Esophagus muscularis mucosa (tissue), 4 donors: ENCODE data around the gene CCNB3. TPM values are rescaled to one million over a fixed set of nuclear protein-coding genes. Genes with fewer than 3 reads are reported as not detected.
"Not testable (repeated sequence)": the region's sequence is repeated elsewhere in the genome, so short reads cannot be mapped to it uniquely, and the experiment has no call there.

Source experiments
- DNase-seq: peaks from one replicate; pipeline ENCODE4 v3.0.0-alpha.2; 2017; ENCODE audit errors: extremely low spot score
- H3K27ac ChIP-seq, 4 donors: fragments of 200-600 bp; sonication (generic); replicated peaks in 1 of 4; 1 replicate in 3 of 4; 2 replicates in 1 of 4; pipeline ENCODE4 v1.5.1; 2016 to 2019; ENCODE audit warnings: mild to moderate bottlenecking in 1 of 4
- H3K27me3 ChIP-seq, 4 donors: fragments of 200-600 bp; sonication (generic); one replicate each; pipeline versions ENCODE4 v1.5.1 to v1.6.0; 2016 to 2019
- H3K36me3 ChIP-seq, 4 donors: fragments of 200-600 bp; sonication (generic); one replicate each; pipeline ENCODE4 v1.5.1; 2016 to 2019
- H3K4me1 ChIP-seq, 4 donors: fragments of 200-600 bp; sonication (generic); one replicate each; pipeline ENCODE4 v1.5.1; 2016 to 2019
- H3K4me3 ChIP-seq, 4 donors: fragments of 200-600 bp; sonication (generic); 1 replicate in 2 of 4; 2 replicates in 2 of 4; pipeline ENCODE4 v1.5.1; 2016 to 2019; ENCODE audit warnings: mild to moderate bottlenecking in 4 of 4, moderate library complexity in 1 of 4
- H3K9me3 ChIP-seq, 4 donors: fragments of 200-600 bp; sonication (generic); 1 replicate in 3 of 4; 2 replicates in 1 of 4; pipeline ENCODE4 v1.5.1; 2016 to 2019
- CTCF ChIP-seq, 3 experiments: fragments of 200-600 bp in 2 of 3; fragments of 450-650 bp in 1 of 3; sonication (generic) in 2 of 3; IDR thresholded peaks; one replicate each; pipeline ENCODE4 v1.5.1; 2017 to 2019; ENCODE audit warnings: antibody characterized with exemption in 3 of 3, mild to moderate bottlenecking in 2 of 3, moderate library complexity in 1 of 3
- EP300 ChIP-seq: sonication (generic); formaldehyde crosslinking; IDR thresholded peaks from one replicate; pipeline ENCODE4 v1.6.1; 2017; ENCODE audit warnings: antibody characterized with exemption
- POLR2A ChIP-seq: fragments of 450-650 bp; IDR thresholded peaks from one replicate; pipeline ENCODE4 v1.6.1; 2017; ENCODE audit warnings: antibody characterized with exemption, moderate library complexity, mild to moderate bottlenecking, low read depth
- POLR2AphosphoS5 ChIP-seq, 2 donors: sonication (generic); formaldehyde crosslinking; IDR thresholded peaks; one replicate each; pipeline ENCODE4 v1.6.1; 2017; ENCODE audit warnings: antibody characterized with exemption in 2 of 2
- WGBS: methylation state at CpG from one replicate; pipeline ENCODE4 v1.1.5; 2018; 5-methylcytosine and 5-hydroxymethylcytosine counted together
- intact Hi-C: fragments of 100-400 bp; cut with DNase I; formaldehyde crosslinking; loops from one replicate; pipeline ENCODE4 v1.15.1; 2023
- total RNA-seq, 4 donors: library from RNA; depleted of rRNA; stranded (reverse); fragments of >200 nt; gene quantifications; one replicate each; pipeline versions ENCODE4 v1.1.0 to v1.2.1, GENCODE V29; 2016

The CCNB3 gene
- total RNA-seq, 4 donors from 2014 or later = under 0.01 to 4.9 (median 3.1) TPM; not detected in 1

DNA sequence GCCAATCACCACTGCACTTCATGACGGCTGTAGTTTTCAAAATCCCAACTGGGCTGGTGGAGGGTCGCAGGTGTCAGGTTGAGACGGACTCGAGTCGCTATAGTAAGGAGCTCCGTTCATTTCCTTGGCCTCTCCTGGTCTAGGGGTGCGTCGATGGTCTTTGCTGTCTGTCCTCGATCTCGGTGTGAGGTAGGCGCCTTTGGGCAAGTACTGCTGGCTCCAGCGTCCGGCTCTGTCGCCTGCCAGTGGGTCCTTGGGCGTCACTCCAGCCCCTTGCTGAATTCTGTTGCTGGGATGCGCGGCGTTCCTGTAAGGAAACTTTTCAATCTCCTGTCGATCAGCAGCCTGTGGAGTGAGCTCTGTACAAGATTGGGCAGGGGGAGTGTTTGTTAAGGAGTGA lies 76.7 kb downstream of the CCNB3 start:
- intact Hi-C loops = no loop called here
- H3K9me3 ChIP-seq = no peaks in the 10 kb centered on the region
- WGBS = 79% methylated on average over 16 of the region's 19 CpGs
- TF ChIP-seq CTCF (IDR thresholded peaks at IDR 0.05) (no peak), POLR2AphosphoS5 (IDR thresholded peaks at IDR 0.05) (no peak), EP300 (no peak), POLR2A (no peak)
- H3K4me1 ChIP-seq = no peaks in the 10 kb centered on the region
- H3K27ac ChIP-seq = no peak overlapping the region
- no peaks in the 10 kb centered on the region for H3K27me3 ChIP-seq
- no peak overlapping the region for H3K4me3 ChIP-seq
- H3K36me3 ChIP-seq = no peaks in the 10 kb centered on the region
- no peak for DNase-seq

DNA sequence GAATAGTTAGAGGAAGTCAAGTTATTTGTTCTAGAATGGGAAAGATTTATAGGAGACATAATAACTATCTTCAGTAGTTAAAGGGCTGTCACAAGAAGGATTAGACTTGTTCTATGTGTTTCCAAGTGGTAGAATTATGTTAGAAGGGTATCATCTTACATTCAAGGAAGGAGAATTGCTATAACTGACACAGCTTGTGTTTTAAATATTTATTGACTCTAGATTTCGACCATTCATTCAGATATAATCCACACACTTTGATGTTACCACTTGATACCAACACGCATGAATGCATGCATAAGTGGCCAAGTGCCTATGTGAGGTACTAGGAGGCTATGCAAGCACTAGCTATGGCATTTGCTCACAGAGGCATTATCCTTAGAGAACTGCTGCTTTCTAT lies 122.7 kb downstream of the CCNB3 start:
- Histone ChIP-seq H3K4me1 (no peaks in the 10 kb centered on the region), H3K36me3 (no peaks in the 10 kb centered on the region), H3K27me3 (no peaks in the 10 kb centered on the region), H3K4me3 (no peak overlapping the region), H3K27ac (no peak overlapping the region), H3K9me3 (peaks cover 0 to 6% (median 0%) of the 10 kb centered on the region in 4 donors)
- WGBS = 60% methylated on average over 2 of the region's 2 CpGs
- TF ChIP-seq CTCF (IDR thresholded peaks at IDR 0.05) (no peak), POLR2A (no peak)
- intact Hi-C loops = no loop called here
- DNase-seq = no peak

GRCh38 chrX:50332668-50333067 lies 128.1 kb downstream of the CCNB3 start:
- WGBS = 27% methylated on average over 5 of the region's 5 CpGs

GRCh38 chrX:50333308-50333707 lies 128.7 kb downstream of the CCNB3 start:
- Histone ChIP-seq H3K27ac (no peak overlapping the region), H3K4me3 (no peak overlapping the region), H3K36me3 (no peaks in the 10 kb centered on the region), H3K4me1 (no peaks in the 10 kb centered on the region), H3K9me3 (peaks cover 0 to under 1% (median 0%) of the 10 kb centered on the region in 4 donors), H3K27me3 (no peaks in the 10 kb centered on the region)
- TF ChIP-seq POLR2AphosphoS5 (IDR thresholded peaks at IDR 0.05) (no peak), CTCF (IDR thresholded peaks at IDR 0.05) (no peak), EP300 (no peak), POLR2A (no peak)
- intact Hi-C loops = no loop called here
- DNase-seq = no peak
- WGBS = 72% methylated on average over 6 of the region's 6 CpGs

More at GRCh38 chrX:50332668-50333067, 128.1 kb downstream of the CCNB3 start:
- intact Hi-C loops, H3K36me3 ChIP-seq, DNase-seq, H3K27ac ChIP-seq, H3K27me3 ChIP-seq, H3K9me3 ChIP-seq, H3K4me3 ChIP-seq, H3K4me1 ChIP-seq: not testable (repeated sequence)

GRCh38 chrX:50343917-50344316 lies 139.4 kb downstream of the CCNB3 start:
- intact Hi-C loops = no loop called here

More at GRCh38 chrX:50343917-50344316, 139.4 kb downstream of the CCNB3 start:
- Histone ChIP-seq H3K9me3 (no peaks in the 10 kb centered on the region), H3K27ac (no peak overlapping the region), H3K36me3 (no peaks in the 10 kb centered on the region), H3K27me3 (no peaks in the 10 kb centered on the region), H3K4me1 (no peaks in the 10 kb centered on the region), H3K4me3 (no peak overlapping the region)
- no peak for TF ChIP-seq POLR2AphosphoS5 (IDR thresholded peaks at IDR 0.05)
- TF ChIP-seq CTCF (IDR thresholded peaks at IDR 0.05) = no peak
- no peak for TF ChIP-seq POLR2A
- no peak for TF ChIP-seq EP300
- no peak for DNase-seq
